Measurements from ENCODE around the gene CALHM5.
A peak's percentile ranks its signal among the peaks of the same experiment; 100 is the strongest.
"Not testable (repeated sequence)": the region's sequence is repeated elsewhere in the genome, so short reads cannot be mapped to it uniquely, and the experiment has no call there.

Gene CALHM5

GRCh38 chr6:116511424-116512110 is at the start of gene CALHM5:
CALHM5 (plus strand) TSS chr6:116511639; CDS start chr6:116511697, 58 bp downstream.
- DNase-seq: no peak

GRCh38 chr6:116461932-116462885 is 49.2 kb upstream of the CALHM5 start:
- DNase-seq: peak; percentile 18

DNA sequence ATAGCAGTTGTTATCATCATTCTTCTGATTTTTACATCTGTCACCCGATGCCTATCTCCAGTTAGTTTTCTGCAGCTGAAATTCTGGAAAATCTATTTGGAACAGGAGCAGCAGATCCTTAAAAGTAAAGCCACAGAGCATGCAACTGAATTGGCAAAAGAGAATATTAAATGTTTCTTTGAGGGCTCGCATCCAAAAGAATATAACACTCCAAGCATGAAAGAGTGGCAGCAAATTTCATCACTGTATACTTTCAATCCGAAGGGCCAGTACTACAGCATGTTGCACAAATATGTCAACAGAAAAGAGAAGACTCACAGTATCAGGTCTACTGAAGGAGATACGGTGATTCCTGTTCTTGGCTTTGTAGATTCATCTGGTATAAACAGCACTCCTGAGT is 48.1 kb upstream of the CALHM5 start:
- no peak for DNase-seq

GRCh38 chr6:116465246-116465645 is 46.2 kb upstream of the CALHM5 start:
- no peak for DNase-seq

DNA sequence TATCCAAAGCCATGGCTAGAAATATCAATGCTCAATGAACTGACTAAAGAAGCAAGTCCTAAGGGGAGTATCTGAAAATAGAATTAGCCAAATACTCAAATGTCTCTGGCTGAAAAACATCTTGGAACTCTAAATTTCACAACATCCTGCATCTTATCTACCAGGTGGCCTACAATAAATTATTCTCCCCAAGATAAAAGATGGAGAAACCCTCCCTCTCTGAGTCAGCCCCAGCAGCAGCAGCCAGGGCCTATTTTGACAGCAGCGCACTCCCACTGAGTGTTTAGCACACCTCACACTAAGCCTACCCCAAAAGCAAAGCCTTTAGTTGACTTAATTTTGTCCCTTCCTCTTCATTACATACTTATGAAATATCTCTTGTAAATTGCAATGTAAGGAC is 44.3 kb upstream of the CALHM5 start:
- DNase-seq: no peak

- DNase-seq: no peak
Observed at GRCh38 chr6:116467514-116467913, 43.9 kb upstream of the CALHM5 start.

DNA sequence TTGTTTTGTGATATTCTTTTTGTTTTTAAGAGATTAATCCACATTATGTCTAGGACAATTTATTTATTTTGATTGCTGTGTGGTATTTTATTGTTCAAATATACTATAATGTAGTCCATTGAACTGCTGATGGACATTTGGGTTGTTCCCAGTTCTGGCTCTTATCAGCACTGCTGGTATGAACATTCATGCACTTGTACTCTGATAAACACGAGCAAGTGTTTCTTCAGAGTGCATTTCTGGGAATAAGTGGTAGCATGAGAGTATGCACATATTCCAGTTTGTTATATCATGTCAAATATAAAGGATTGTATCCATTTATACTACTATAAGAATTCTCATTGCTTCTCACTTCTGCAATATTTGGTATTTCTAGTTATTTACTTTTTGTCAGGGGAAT is 43.1 kb upstream of the CALHM5 start:
- no peak for DNase-seq

- no peak for DNase-seq
Observed at GRCh38 chr6:116471531-116471930, 39.9 kb upstream of the CALHM5 start.

- DNase-seq: no peak
Observed at GRCh38 chr6:116472706-116473105, 38.7 kb upstream of the CALHM5 start.

DNA sequence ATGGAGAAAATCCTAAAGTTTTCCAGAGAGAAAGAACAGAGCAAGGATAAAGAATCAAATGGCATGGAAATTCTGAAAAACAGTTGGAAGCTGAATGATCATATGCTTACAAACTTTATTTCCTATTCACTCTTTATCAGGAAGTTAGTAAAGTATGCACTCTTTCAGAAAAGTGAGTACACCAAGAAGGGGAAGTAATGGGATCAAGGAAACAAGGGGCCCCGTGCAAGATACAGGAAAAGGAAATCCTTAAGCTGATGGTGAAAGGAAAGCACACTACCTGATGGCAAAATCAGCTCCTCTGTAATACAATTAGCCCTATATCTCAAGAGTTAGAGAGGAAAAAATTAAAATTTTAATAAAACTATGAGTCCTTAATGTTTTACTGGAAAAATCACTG is 36.3 kb upstream of the CALHM5 start:
- no peak for DNase-seq

DNA sequence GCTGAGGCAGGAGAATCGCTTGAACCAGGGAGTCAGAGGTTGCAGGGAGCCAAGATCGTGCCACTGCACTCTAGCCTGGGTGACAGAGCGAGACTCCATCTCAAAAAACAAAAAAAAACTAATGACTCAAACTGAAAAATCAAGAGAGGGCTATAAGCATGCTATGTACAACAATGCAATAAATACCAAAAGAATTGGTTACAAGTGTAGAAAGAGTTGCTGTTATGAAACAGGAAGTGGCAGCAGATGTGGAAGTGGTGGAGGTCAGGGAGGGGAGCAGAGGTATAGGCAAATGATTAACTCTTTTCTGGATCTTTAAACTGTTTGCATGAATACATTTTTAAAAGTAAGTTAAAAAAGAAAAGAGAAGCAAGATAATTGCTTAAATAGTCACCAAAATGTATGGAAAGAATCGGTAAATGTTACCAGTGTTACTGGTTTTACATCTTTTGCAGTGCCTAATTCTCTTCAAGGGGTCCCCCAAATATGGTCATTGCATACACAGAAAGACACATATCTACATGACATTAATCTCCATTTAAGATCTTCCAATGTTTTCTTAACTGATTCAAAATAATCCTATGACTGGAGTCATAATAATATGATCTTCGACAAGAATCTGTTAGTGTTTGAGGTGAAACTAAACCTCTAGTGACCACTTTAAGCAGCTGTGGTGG is 35.3 kb upstream of the CALHM5 start:
- peak; percentile 17 for DNase-seq

DNA sequence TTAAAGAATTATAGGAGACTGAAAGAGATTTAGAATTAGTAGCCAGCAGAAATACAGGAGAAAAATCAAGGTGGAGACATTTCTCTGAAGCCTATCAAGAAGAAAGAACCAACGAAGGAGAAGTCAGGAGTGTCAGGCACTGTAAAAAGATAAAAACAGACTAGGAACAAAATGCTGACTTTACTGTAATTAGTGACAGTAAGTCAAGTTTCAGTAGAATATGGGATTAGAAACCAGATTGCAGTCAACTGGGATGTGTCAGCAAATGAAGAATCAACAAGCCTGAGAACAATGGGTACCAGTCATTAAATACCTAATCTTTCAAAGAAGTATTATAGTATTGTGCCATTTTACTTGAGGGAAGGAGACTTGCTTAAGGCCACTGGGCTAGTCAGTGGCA is 28.7 kb upstream of the CALHM5 start:
- DNase-seq: no peak

GRCh38 chr6:116483616-116484015 is 27.8 kb upstream of the CALHM5 start:
- DNase-seq: no peak

GRCh38 chr6:116485559-116486184 is 25.8 kb upstream of the CALHM5 start:
- no peak for DNase-seq

DNA sequence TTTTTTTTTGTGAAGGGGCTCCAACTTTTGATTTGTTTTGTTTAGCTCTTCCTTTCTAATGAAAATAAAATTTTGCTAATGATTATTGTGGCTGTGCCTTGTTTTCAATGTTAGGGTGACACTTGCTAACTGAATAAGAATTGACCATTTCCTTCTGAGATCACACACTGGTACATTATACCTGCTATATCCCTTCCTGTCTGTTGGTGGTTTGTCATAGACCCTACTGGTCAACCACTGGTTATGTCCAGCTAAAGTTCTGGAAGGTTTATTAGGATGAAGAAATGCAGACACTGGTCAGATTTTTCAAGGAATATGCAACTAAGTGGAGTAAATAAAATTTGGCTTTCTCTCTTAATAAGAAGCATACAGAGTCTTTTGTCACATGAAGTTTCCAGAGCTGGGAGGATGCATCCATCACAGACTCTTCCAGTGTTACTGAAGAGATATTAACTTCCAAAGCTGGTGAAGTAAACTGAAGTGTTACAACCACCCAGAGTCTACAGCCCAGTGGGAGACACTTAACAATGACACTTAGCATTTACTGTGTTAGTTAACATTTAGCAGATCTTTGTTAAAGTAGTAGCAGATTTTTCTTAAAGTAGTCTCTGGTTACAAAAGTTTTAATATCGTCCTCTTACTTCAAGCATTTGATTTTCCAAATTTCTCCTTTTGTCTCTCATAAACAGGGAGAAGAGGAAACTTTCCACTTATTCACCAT is 19.7 kb upstream of the CALHM5 start:
- DNase-seq: no peak

DNA sequence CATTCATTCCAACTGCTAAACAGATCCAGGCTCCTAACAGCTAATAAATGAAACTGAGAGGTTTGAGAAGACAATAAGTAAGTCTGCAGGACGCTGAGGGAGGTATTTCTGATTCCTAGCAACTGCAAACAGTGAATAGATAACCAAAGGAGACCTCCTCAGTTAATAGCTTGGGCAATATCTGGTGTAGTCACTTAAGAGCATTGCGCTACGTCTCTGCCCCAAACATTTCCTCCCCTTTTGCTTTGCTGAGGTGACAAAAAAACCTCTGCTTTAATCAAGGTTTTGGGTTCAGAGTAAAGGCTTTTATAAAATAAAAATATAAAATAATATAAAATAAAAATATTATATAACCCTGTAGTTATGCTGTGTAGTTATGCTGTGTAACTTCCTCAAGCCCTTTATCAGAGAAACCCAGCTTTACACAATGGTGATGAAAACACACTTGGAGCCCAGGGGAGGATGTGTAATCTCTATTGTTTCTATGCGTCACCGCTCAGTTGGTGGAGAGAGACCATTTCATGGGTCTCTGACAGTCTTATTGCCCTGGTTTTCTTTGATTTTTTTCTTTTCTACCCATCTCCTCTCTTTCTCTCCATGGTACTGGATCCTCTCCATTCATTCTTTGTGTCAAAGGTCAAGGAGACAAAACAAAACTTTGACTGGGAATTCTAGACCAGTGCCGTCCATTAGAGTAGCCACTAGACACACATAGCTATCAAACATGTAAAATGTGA is 18.9 kb upstream of the CALHM5 start:
- DNase-seq: no peak

DNA sequence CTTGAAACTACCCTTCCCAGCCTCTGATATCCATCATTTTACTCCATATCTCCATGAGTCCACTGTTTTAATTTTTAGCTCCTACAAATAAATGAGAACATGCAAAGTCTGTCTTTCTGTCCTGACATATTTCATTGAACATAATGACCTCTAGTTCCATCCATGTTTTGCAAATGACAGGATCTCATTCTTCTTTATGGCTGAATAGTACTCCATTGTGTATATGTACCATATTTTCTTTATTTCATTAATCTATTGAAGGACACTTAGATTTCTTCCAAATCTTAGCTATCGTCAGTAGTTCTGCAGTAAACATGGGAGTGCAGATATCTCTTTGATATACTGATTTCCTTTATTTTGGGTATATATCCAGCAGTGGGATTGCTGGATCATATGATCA is 16.3 kb upstream of the CALHM5 start:
- DNase-seq: not testable (repeated sequence)

GRCh38 chr6:116497113-116497676 is 14.2 kb upstream of the CALHM5 start:
- DNase-seq: no peak

DNA sequence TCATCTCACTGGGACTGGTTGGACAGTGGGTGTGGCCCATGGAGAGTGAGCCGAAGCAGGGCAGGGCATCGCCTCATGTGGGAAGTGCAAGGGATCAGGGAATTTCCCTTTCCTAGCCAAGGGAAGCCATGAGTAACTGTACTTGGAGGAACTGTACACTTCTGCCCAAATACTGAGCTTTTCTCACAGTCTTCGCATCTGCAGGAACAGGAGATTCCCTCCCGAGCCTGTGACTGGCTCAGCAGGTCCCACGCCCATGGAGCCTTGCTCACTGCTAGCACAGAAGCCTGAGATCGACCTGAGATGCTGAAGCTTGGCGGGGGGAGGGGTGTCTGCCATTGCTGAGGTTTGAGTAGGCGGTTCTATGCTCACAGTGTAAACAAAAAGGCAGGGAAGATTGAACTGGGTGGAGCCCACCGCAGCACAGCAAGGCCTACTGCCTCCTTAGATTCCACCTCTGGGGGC is 10.4 kb upstream of the CALHM5 start:
- DNase-seq: no peak

DNA sequence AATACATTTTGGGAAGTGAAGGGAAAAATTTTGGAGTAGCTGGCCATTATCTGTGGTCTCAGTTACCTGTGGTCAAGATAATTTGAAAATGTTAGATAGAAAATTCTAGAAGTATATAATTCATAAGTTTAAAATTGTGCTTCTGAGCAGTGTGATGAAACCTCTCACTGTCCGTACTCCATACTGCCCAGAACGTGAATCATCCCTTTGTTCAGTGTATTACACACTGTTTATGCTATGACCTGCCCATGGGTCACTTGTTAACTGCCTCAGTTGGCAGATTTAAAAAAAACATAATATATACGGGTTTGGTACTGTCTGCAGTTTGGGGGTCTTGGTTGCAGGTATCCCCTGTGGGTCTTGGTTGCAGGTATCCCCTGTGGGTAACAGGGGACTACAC is 4.1 kb upstream of the CALHM5 start:
- DNase-seq: no peak

GRCh38 chr6:116508527-116508926 is 2.9 kb upstream of the CALHM5 start:
- no peak for DNase-seq

Data from CD4-positive, alpha-beta T cell treated with Interleukin-4 for 4 hours (primary cell).